LoVo (cell line): ENCODE results near the gene ALS2CL.
A peak's percentile ranks its signal among the peaks of the same experiment; 100 is the strongest.

Source experiments
- DNase-seq: peaks from one replicate; pipeline ENCODE4 v3.0.0-alpha.2; 2016; ENCODE audit warnings: low spot score

Gene ALS2CL

GRCh38 chr3:46664971-46665762 is 28.3 kb downstream of the ALS2CL start:
- DNase-seq = no peak

- no peak for DNase-seq
Observed at GRCh38 chr3:46664188-46664970, 29.1 kb downstream of the ALS2CL start.

- DNase-seq = no peak
Observed at GRCh38 chr3:46663591-46664135, 29.8 kb downstream of the ALS2CL start.

GRCh38 chr3:46662771-46663551 is 30.5 kb downstream of the ALS2CL start:
- DNase-seq = no peak

- DNase-seq = no peak
Observed at GRCh38 chr3:46661776-46662766, 31.4 kb downstream of the ALS2CL start.

GRCh38 chr3:46660543-46661523 is 32.6 kb downstream of the ALS2CL start:
- DNase-seq = peak; percentile 21

GRCh38 chr3:46660003-46660402 is 33.5 kb downstream of the ALS2CL start:
- DNase-seq = no peak

GRCh38 chr3:46659285-46659684 is 34.2 kb downstream of the ALS2CL start:
- DNase-seq = no peak

GRCh38 chr3:46656778-46657556 is 36.5 kb downstream of the ALS2CL start:
- no peak for DNase-seq

- DNase-seq = no peak
Observed at GRCh38 chr3:46655271-46655670, 38.2 kb downstream of the ALS2CL start.

GRCh38 chr3:46651084-46651483 is 42.4 kb downstream of the ALS2CL start:
- no peak for DNase-seq

GRCh38 chr3:46649436-46649835 is 44.0 kb downstream of the ALS2CL start:
- DNase-seq = no peak

GRCh38 chr3:46648096-46648495 is 45.4 kb downstream of the ALS2CL start:
- DNase-seq = no peak

- no peak for DNase-seq
Observed at GRCh38 chr3:46646700-46647099, 46.8 kb downstream of the ALS2CL start.

- no peak for DNase-seq
Observed at GRCh38 chr3:46643701-46644100, 49.8 kb downstream of the ALS2CL start.

- no peak for DNase-seq
Observed at GRCh38 chr3:46642971-46643370, 50.5 kb downstream of the ALS2CL start.

- no peak for DNase-seq
Observed at GRCh38 chr3:46640927-46641326, 52.6 kb downstream of the ALS2CL start.

- DNase-seq = no peak
Observed at GRCh38 chr3:46639221-46639620, 54.3 kb downstream of the ALS2CL start.

- DNase-seq = no peak
Observed at GRCh38 chr3:46634856-46635255, 58.6 kb downstream of the ALS2CL start.
